ENCODE measurements around the gene LRP1B. TPM values are rescaled to one million over a fixed set of nuclear protein-coding genes. Genes with fewer than 3 reads are reported as not detected.

The LRP1B gene
- total RNA-seq, 1 experiment from 2014 or later: 0.52 TPM

- H3K27ac Mint-ChIP-seq: peak overlapping the region; percentile 9; the same call in 1 of the 2 replicates
- H3K27me3 Mint-ChIP-seq (ENCODE audit: low read depth): no peaks in the 10 kb centered on the region
- H3K36me3 Mint-ChIP-seq: no peaks in the 10 kb centered on the region
- ChIA-PET POLR2A (no interaction called here), CTCF (interaction anchor here (0.9 to 1.2 kb wide), 6 partner anchors 10 to 586 kb away, joined by 3 to 5 read pairs (median 4); no protein-coding TSS in a partner anchor)
- no peak for TF ChIP-seq MLX (CRISPR knock-in tag; IDR thresholded peaks at IDR 0.05)
- no peak for TF ChIP-seq CREM (CRISPR knock-in tag; IDR thresholded peaks at IDR 0.05)
- TF ChIP-seq HMGA2 (CRISPR knock-in tag; IDR thresholded peaks at IDR 0.05): no peak
- no peak for TF ChIP-seq ZNF671 (CRISPR knock-in tag; IDR thresholded peaks at IDR 0.05)
- no peak for TF ChIP-seq ZNF232 (CRISPR knock-in tag; IDR thresholded peaks at IDR 0.05)
- no peak for TF ChIP-seq CBFB (CRISPR knock-in tag; IDR thresholded peaks at IDR 0.05; ENCODE audit: low read depth)
- TF ChIP-seq ERG (CRISPR knock-in tag; IDR thresholded peaks at IDR 0.05): no peak
- TF ChIP-seq PREB (CRISPR knock-in tag; IDR thresholded peaks at IDR 0.05; ENCODE audit: borderline replicate concordance): no peak
- TF ChIP-seq ATF6 (CRISPR knock-in tag; IDR thresholded peaks at IDR 0.05): no peak
- TF ChIP-seq ATF2 (CRISPR knock-in tag; IDR thresholded peaks at IDR 0.05; ENCODE audit: borderline replicate concordance, low read depth): no peak
- TF ChIP-seq STAT6 (CRISPR knock-in tag; conservative IDR thresholded peaks at IDR 0.05; ENCODE audit: low read depth): no peak
- TF ChIP-seq ATF3 (CRISPR knock-in tag; conservative IDR thresholded peaks at IDR 0.05): no peak
- TF ChIP-seq ATF1 (CRISPR knock-in tag; IDR thresholded peaks at IDR 0.05): no peak
- no peak for TF ChIP-seq MYBL2 (CRISPR knock-in tag; IDR thresholded peaks at IDR 0.05)
- no peak for TF ChIP-seq NR1H2 (CRISPR knock-in tag; IDR thresholded peaks at IDR 0.05)
- no peak for TF ChIP-seq ZBTB43 (CRISPR knock-in tag; IDR thresholded peaks at IDR 0.05)
- TF ChIP-seq RELA (CRISPR knock-in tag; IDR thresholded peaks at IDR 0.05; ENCODE audit: borderline replicate concordance): no peak
- no peak for TF ChIP-seq GABPB1 (CRISPR knock-in tag; IDR thresholded peaks at IDR 0.05)
- no peak for TF ChIP-seq ZNF425 (CRISPR knock-in tag; conservative IDR thresholded peaks at IDR 0.05)
- peak; percentile 99 for ATAC-seq
- no peak overlapping the region for H3K4me3 Mint-ChIP-seq
- no peak for DNase-seq (ENCODE audit: low spot score)
- H3K4me1 Mint-ChIP-seq: peaks cover 14% of the 10 kb centered on the region
- H3K9me3 Mint-ChIP-seq: no peaks in the 10 kb centered on the region
These were observed 576.0 kb downstream of the LRP1B start for GRCh38 chr2:141554810-141555209.

All from WTC11 (cell line).